Measurements from ENCODE around the gene PLAAT3.
"Not testable (repeated sequence)": the region's sequence is repeated elsewhere in the genome, so short reads cannot be mapped to it uniquely, and the experiment has no call there.

Gene PLAAT3

GRCh38 chr11:63564784-63565350 lies 49.4 kb downstream of the PLAAT3 start:
- no peak for DNase-seq

DNA sequence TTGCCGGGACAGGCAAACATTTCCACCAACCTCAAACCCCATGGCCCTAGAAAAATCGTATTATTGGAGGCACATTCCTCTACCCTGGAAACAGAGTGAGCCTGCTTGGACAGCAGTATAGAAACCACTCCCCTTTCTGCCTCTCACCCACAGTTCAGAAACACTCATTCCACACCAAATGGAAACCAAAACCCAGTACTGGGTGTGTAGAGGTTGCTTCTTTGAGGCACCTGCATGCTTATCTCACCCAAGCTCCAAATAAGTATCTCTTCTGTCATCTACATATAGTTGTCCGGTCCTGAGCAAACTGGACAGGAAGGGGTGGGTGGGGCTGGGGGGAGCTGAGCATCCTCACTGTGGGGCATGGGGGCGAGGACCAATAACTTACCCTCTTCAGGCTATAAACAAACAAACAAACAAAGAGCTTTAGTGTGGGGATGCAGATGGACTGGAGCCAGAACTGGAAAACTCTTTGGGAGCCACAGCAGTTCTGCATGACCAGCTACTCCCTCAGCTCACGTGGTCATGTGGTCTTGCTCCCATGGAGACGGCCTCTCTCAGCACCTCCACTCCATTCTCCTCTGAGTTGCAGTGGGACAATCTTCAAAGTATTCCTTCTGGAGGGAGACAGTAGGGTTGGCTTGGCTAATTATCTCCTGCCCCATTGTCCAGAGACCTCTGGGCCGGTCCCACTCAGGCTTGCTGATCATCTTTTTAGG lies 50.0 kb downstream of the PLAAT3 start:
- DNase-seq, result peak; percentile 23 to 39

- no peak for DNase-seq
Measured at GRCh38 chr11:63563201-63564055, 50.8 kb downstream of the PLAAT3 start, which contains the start of gene PLAAT2. Gene PLAAT2 (minus strand): TSS chr11:63563379. CDS start chr11:63563324, 55 bp downstream.

DNA sequence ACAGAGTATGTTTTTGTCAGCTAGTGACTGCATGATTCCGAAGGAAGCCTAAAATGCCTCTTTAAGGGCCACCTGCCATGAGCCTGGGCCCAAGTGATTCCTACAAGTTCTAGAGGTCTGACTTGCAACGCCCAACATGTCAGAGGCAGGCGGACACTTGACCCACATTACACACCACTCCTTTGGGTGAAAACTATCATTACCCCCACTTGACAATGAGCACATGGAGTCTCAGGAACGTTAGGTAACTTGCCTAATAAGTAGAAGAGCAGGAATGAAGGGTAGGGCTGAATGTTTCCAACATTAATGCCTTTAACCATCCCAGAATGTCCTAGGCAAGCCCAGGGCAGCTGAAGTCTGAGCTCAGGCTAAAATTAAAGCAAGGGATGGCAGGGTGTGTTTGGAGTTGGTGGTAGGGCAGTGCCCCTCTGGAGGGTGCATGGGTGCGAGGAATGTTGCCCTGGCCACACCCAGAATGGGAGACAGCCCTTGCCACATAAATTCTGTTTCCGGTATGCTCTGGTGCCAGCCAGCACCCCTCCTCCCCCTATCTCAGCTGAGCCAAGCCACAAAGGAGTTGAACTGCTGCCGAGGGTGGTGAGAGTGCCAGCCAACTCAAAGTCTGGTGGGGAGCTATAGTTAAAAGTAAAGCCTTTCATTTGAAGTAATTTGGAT lies 53.6 kb downstream of the PLAAT3 start:
- DNase-seq, result no peak

- no peak for DNase-seq
Measured at GRCh38 chr11:63558459-63559157, 55.6 kb downstream of the PLAAT3 start.

DNA sequence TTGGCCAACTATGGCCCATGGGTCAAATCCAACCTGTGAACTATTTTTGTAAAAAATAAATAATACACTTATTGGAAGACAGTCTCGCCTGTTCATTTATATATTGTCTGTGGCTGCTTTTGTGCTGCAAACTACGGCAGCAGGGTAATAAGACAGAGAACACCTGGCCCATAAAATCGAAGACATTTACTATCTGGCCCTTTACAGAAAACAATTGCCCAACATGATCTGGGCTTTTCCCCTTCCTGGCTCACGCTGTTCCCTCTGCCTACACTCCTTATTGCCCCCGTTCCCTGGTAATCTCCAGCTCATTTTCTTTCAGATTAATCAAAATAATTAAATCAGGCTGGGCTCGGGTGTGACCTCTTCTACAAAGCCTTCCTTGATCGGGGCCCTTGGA lies 56.7 kb downstream of the PLAAT3 start:
- DNase-seq, result no peak

GRCh38 chr11:63556404-63557013 lies 57.7 kb downstream of the PLAAT3 start:
- DNase-seq, result no peak

- DNase-seq, result no peak
Measured at GRCh38 chr11:63554877-63555223, 59.4 kb downstream of the PLAAT3 start.

- DNase-seq, result no peak
Measured at GRCh38 chr11:63553759-63554158, 60.5 kb downstream of the PLAAT3 start.

DNA sequence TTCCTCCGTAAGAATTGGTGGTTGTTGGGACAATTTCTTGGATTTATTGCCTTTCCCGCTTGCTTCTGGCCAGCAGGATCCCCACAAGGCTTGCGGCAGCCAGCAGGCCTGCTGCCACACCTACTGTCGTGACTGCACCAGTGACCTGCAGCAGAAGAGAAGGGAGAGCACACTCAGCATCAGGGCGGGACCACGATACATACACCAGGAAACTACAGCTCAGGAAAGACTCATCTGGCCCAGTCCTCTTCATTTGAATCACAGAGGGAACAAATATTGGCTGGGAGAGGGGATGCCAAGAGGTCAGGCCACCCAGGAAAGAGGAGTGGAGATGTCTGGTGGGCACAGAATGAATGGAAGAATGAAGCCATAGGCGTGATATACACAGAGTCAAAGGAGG lies 61.3 kb downstream of the PLAAT3 start:
- DNase-seq, result no peak

DNA sequence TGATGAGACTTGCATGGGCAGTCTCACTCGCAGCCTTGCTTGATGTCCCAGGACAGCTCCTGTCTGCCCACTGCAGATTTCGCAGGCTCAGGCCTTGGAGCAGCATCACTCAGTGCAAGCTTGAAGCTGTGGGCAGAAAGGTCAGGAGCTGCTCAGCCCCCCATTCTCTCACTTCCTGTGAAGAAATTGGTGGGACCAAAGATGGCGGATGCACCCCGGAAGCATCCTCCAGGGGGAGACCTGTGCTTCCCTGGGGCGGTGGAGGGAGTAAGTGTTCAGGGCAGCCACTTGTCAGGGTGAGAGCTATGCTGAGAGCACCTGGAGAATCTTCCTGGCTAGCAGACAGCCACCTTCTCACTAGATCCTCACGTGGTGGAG lies 62.4 kb downstream of the PLAAT3 start:
- DNase-seq, result no peak

GRCh38 chr11:63551091-63551888 lies 62.9 kb downstream of the PLAAT3 start:
- DNase-seq, result no peak

GRCh38 chr11:63550156-63550700 lies 64.0 kb downstream of the PLAAT3 start:
- not testable (repeated sequence) for DNase-seq

GRCh38 chr11:63549411-63549810 lies 64.8 kb downstream of the PLAAT3 start:
- no peak for DNase-seq

DNA sequence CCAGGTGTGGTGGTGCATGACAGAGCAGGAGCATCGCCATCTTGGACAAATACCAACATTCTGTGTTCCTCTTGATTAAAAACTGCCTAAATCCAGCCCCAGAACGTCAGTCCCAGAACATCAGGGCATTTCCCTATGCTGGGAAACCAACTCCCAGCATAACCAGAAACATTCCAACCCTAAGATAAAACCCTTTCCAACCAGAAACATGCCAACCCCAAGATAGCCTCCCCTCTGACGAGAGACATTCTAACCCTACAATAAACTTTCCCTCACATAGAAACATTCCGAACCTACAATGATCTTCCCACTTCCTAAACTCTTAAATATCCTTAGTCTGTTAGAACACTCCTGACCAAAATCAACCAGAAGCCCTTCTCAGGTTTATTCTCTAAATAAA lies 66.1 kb downstream of the PLAAT3 start:
- DNase-seq, result no peak

- no peak for DNase-seq
Measured at GRCh38 chr11:63547061-63547460, 67.2 kb downstream of the PLAAT3 start.

- no peak for DNase-seq
Measured at GRCh38 chr11:63543711-63544110, 70.5 kb downstream of the PLAAT3 start.

- not testable (repeated sequence) for DNase-seq
Measured at GRCh38 chr11:63542506-63542905, 71.7 kb downstream of the PLAAT3 start.

DNA sequence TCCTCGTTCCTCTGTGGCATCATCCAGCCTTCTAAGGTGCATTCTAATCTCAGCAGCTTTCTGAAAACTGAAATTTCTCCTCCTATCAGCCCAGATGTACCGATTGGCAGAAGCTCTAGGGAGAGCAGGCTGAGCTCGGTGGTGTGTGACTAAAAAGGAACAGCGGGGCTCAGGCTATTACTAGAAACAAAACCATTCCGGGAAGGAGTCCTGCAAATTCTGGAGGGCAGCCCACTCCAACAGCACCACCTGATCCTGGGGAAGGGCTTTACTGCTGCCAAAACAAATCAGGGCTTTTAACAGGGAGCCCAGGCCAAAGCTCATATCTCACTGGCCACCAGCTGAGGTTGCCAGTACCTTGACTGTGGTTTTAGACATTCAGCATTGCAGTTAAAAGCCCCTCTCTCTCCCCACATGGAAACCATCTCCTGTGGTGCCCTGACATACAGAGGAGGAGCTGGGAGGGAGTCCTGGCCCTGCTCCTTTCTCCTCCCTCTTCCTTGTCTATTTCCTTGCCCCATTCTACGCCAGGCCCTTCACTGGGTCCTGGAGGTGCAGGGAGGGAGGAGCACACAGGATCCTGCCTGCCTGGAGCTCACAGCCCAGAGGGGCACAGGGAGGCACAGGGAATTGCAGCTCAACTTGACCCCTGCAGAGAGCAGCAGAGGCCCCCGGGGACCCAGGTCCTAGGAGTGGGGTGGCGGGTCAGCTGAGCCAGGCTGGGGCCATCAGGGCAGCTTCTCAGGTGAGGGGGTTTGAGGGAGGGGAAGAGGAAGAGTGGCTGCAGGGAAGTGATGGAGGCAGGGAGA lies 76.7 kb downstream of the PLAAT3 start:
- no peak for DNase-seq

GRCh38 chr11:63536669-63537292 lies 77.5 kb downstream of the PLAAT3 start, which contains the start of gene PLAAT4:
Gene PLAAT4 (plus strand): TSS chr11:63536808. CDS start chr11:63536869, 61 bp downstream.
- DNase-seq, result no peak

Measured in NCI-H187 (cell line).